HepG2 (cell line): ENCODE data around the gene ELMOD3. TPM values are rescaled to one million over a fixed set of nuclear protein-coding genes. Genes with fewer than 3 reads are reported as not detected.
A peak's percentile ranks its signal among the peaks of the same experiment; 100 is the strongest.

Experiments used
- CBX1 ChIP-seq: IDR thresholded peaks from one replicate; pipeline ENCODE4 v1.6.1; 2016; ENCODE audit warnings: antibody characterized with exemption, low read depth
- DNMT3B ChIP-seq: conservative IDR thresholded peaks from 2 replicates; pipeline ENCODE4 v1.6.1; 2016; ENCODE audit warnings: missing biosample characterization, control low read depth
- FOXO1 ChIP-seq: sonication (generic); formaldehyde crosslinking; IDR thresholded peaks from 2 replicates; pipeline ENCODE4 v1.4.0; 2020; ENCODE audit warnings: missing genetic modification reagents
- GLI4 ChIP-seq: sonication (generic); formaldehyde crosslinking; IDR thresholded peaks from 2 replicates; pipeline ENCODE4 v1.5.1; 2020; ENCODE audit warnings: missing genetic modification reagents, mild to moderate bottlenecking, moderate library complexity, borderline replicate concordance
- HNRNPK ChIP-seq: fragments of 200-400 bp; formaldehyde crosslinking; IDR thresholded peaks from 2 replicates; pipeline ENCODE4 v1.6.1; 2018; ENCODE audit warnings: low read length, low read depth, moderate library complexity, mild to moderate bottlenecking; ENCODE audit not compliant: poor library complexity, severe bottlenecking
- POLR2AphosphoS5 ChIP-seq: IDR thresholded peaks from 2 replicates; pipeline ENCODE4 v1.6.1; 2012; ENCODE audit warnings: low read depth, low read length
- PRMT3 ChIP-seq: sonication (generic); formaldehyde crosslinking; IDR thresholded peaks from 2 replicates; pipeline ENCODE4 v1.8.1; 2022; ENCODE audit warnings: low read depth, mild to moderate bottlenecking, moderate library complexity, missing genetic modification reagents, borderline replicate concordance
- TBX2 ChIP-seq: sonication (generic); formaldehyde crosslinking; IDR thresholded peaks from 2 replicates; pipeline ENCODE4 v1.5.0; 2020; ENCODE audit warnings: missing genetic modification reagents, mild to moderate bottlenecking, borderline replicate concordance
- TOE1 ChIP-seq: sonication (generic); formaldehyde crosslinking; IDR thresholded peaks from 2 replicates; pipeline ENCODE4 v1.4.0; 2020; ENCODE audit warnings: mild to moderate bottlenecking, missing genetic modification reagents
- ZEB1 ChIP-seq: IDR thresholded peaks from 2 replicates; pipeline ENCODE4 v1.6.1; 2012; ENCODE audit warnings: mild to moderate bottlenecking, low read depth, inconsistent platforms; ENCODE audit not compliant: insufficient replicate concordance
- ZMAT3 ChIP-seq: sonication (generic); formaldehyde crosslinking; conservative IDR thresholded peaks from 2 replicates; pipeline ENCODE4 v1.7.0; 2021; ENCODE audit warnings: missing genetic modification reagents
- ZNF101 ChIP-seq: sonication (generic); formaldehyde crosslinking; IDR thresholded peaks from 2 replicates; pipeline ENCODE4 v1.4.0; 2020; ENCODE audit warnings: mild to moderate bottlenecking, low read depth, missing genetic modification reagents, borderline replicate concordance
- ZNF230 ChIP-seq: sonication (generic); formaldehyde crosslinking; IDR thresholded peaks from 2 replicates; pipeline ENCODE4 v1.4.0; 2020; ENCODE audit warnings: mild to moderate bottlenecking, missing genetic modification reagents
- ZNF317 ChIP-seq: sonication (generic); formaldehyde crosslinking; IDR thresholded peaks from 2 replicates; pipeline ENCODE4 v1.5.0; 2020; ENCODE audit warnings: mild to moderate bottlenecking, missing genetic modification reagents
- ZNF383 ChIP-seq: sonication (generic); formaldehyde crosslinking; IDR thresholded peaks from 2 replicates; pipeline ENCODE4 v1.4.0; 2020; ENCODE audit warnings: missing genetic modification reagents, mild to moderate bottlenecking, borderline replicate concordance
- ZNF737 ChIP-seq: sonication (generic); formaldehyde crosslinking; IDR thresholded peaks from 2 replicates; pipeline ENCODE4 v1.5.0; 2020; ENCODE audit warnings: missing genetic modification reagents, mild to moderate bottlenecking, borderline replicate concordance
- ZNF780A ChIP-seq: sonication (generic); formaldehyde crosslinking; IDR thresholded peaks from 2 replicates; pipeline ENCODE4 v1.8.0; 2022; ENCODE audit warnings: mild to moderate bottlenecking, missing genetic modification reagents, moderate library complexity
- ZNF841 ChIP-seq: sonication (generic); formaldehyde crosslinking; IDR thresholded peaks from 2 replicates; pipeline ENCODE4 v1.8.1; 2023; ENCODE audit warnings: missing genetic modification reagents, borderline replicate concordance
- ZZZ3 ChIP-seq: sonication (generic); formaldehyde crosslinking; IDR thresholded peaks from 2 replicates; pipeline ENCODE4 v1.4.0; 2020; ENCODE audit warnings: missing genetic modification reagents, mild to moderate bottlenecking, borderline replicate concordance
- polyA plus RNA-seq, 8 experiments: library from polyadenylated mRNA; depleted of rRNA in 3 of 8; stranded (reverse) in 7 of 8; unstranded in 1 of 8; fragments of >200 nt; fragmentation: Illumina TruSeq in 4 of 8; extraction: Trizol in 4 of 8; gene quantifications; 2 replicates each; pipeline versions ENCODE4 v1.2.1 to v1.2.3, GENCODE V29; 2011 to 2016; ENCODE audit warnings: low read depth in 4 of 8, missing spikeins in 1 of 8, mixed read lengths in 1 of 8; ENCODE audit not compliant: insufficient read depth in 1 of 8
- total RNA-seq, 5 experiments: library from RNA; depleted of rRNA; stranded (reverse); fragments of >200 nt; fragmentation: Illumina TruSeq; extraction: Trizol; gene quantifications; 2 replicates each; pipeline ENCODE4 v1.2.3, GENCODE V29; 2016; ENCODE audit warnings: low read depth in 1 of 5
- TF ChIP-seq, protein P1 (sequence below): sonication (generic); formaldehyde crosslinking; IDR thresholded peaks from 2 replicates; pipeline ENCODE4 v1.4.0; 2020; ENCODE audit warnings: low read depth, missing genetic modification reagents
- TF ChIP-seq, protein P2 (sequence below): sonication (generic); formaldehyde crosslinking; conservative IDR thresholded peaks from 2 replicates; pipeline ENCODE4 v1.8.0; 2022; ENCODE audit warnings: mild to moderate bottlenecking, moderate library complexity, missing genetic modification reagents
- TF ChIP-seq, protein P3 (sequence below): sonication (generic); formaldehyde crosslinking; IDR thresholded peaks from 2 replicates; pipeline ENCODE4 v1.8.0; 2022; ENCODE audit warnings: missing genetic modification reagents, mild to moderate bottlenecking, borderline replicate concordance

ELMOD3 gene
- total and polyA plus RNA-seq, 2 of the 13 experiments (the other 11 are each of a cell fraction or from before 2014, with no cell fraction given): 13.3 to 19.5 TPM

DNA sequence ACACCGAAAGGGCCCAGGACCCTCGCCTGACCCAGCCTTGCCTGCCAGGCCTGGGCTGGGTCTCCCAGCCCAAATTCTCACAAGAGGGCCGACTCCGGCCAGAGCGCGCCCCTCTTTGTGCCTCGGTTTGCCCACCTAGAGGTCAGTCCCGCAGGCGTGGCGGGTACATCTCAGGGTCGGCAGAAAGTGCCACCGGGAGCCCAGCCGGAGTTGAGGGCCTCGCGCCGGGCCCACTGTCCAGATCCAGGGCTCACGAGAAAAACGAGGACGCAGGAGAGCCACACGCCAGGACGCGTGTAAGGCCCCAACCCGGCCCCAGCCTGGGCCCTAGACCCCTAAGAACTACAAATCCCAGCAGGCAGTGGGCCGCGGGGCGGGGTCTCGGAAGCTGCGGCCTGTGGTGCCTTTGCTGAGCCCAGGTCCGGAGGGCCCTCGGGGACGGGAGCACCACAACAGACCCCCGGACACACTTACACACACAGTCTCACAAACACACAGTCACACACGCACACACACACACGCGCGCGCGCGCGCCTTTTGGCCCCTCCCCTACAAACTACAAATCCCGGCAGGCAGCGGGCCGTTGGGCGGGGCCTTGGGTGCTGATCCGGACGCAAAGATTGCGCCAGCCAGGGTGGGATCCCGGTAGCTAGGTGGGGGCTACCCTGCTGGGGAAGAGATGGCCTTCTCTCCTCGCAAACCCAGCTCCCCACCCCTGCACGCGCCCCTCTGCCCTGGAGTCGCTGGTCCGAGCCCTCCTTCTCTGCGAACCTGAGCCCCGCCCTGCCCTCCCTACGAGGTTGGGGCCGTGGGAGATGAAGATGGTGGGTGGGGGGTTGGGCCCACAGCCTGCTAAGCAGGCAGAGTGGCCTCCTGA is 63.8 kb downstream of the ELMOD3 start, which contains the start of gene SH2D6 (continued):
- TF ChIP-seq POLR2AphosphoS5: peak; percentile 74
- 0 out of 2 replicates have a peak, but pooled peaks have one; percentile 51 for TF ChIP-seq ZNF737
- peak; percentile 72; the same call in 1 of the 2 replicates for TF ChIP-seq TBX2
- no peak for TF ChIP-seq TOE1 (CRISPR knock-in tag)
- TF ChIP-seq GLI4: no peak
- TF ChIP-seq HNRNPK: peak; percentile 85
- TF ChIP-seq ZEB1: peak; percentile 51
- no peak; the same call in 1 of the 2 replicates for TF ChIP-seq DNMT3B (CRISPR knock-in tag)
- TF ChIP-seq CBX1: no peak
- 0 out of 2 replicates have a peak, but pooled peaks have one; percentile 67 for TF ChIP-seq PRMT3 (CRISPR knock-in tag)
- TF ChIP-seq ZNF780A: no peak
- TF ChIP-seq ZNF230 (CRISPR knock-in tag): 0 out of 2 replicates have a peak, but pooled peaks have one; percentile 29
- TF ChIP-seq FOXO1 (CRISPR knock-in tag): peak; percentile 7; the same call in 1 of the 2 replicates
- 0 out of 2 replicates have a peak, but pooled peaks have one; percentile 24 for TF ChIP-seq ZNF101
- no peak for TF ChIP-seq ZNF841 (CRISPR knock-in tag)
- no peak for TF ChIP-seq ZNF383 (CRISPR knock-in tag)
- TF ChIP-seq, protein P1, sequence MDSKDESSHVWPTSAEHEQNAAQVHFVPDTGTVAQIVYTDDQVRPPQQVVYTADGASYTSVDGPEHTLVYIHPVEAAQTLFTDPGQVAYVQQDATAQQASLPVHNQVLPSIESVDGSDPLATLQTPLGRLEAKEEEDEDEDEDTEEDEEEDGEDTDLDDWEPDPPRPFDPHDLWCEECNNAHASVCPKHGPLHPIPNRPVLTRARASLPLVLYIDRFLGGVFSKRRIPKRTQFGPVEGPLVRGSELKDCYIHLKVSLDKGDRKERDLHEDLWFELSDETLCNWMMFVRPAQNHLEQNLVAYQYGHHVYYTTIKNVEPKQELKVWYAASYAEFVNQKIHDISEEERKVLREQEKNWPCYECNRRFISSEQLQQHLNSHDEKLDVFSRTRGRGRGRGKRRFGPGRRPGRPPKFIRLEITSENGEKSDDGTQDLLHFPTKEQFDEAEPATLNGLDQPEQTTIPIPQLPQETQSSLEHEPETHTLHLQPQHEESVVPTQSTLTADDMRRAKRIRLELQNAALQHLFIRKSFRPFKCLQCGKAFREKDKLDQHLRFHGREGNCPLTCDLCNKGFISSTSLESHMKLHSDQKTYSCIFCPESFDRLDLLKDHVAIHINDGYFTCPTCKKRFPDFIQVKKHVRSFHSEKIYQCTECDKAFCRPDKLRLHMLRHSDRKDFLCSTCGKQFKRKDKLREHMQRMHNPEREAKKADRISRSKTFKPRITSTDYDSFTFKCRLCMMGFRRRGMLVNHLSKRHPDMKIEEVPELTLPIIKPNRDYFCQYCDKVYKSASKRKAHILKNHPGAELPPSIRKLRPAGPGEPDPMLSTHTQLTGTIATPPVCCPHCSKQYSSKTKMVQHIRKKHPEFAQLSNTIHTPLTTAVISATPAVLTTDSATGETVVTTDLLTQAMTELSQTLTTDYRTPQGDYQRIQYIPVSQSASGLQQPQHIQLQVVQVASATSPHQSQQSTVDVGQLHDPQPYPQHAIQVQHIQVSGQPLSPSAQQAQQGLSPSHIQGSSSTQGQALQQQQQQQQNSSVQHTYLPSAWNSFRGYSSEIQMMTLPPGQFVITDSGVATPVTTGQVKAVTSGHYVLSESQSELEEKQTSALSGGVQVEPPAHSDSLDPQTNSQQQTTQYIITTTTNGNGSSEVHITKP (CRISPR knock-in tag): peak; percentile 64
- no peak for TF ChIP-seq ZNF317
- TF ChIP-seq ZMAT3: peak; percentile 30; the same call in 1 of the 2 replicates
- TF ChIP-seq, protein P2, sequence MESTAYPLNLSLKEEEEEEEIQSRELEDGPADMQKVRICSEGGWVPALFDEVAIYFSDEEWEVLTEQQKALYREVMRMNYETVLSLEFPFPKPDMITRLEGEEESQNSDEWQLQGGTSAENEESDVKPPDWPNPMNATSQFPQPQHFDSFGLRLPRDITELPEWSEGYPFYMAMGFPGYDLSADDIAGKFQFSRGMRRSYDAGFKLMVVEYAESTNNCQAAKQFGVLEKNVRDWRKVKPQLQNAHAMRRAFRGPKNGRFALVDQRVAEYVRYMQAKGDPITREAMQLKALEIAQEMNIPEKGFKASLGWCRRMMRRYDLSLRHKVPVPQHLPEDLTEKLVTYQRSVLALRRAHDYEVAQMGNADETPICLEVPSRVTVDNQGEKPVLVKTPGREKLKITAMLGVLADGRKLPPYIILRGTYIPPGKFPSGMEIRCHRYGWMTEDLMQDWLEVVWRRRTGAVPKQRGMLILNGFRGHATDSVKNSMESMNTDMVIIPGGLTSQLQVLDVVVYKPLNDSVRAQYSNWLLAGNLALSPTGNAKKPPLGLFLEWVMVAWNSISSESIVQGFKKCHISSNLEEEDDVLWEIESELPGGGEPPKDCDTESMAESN: peak; percentile 86; the same call in 1 of the 2 replicates
- TF ChIP-seq, protein P3, sequence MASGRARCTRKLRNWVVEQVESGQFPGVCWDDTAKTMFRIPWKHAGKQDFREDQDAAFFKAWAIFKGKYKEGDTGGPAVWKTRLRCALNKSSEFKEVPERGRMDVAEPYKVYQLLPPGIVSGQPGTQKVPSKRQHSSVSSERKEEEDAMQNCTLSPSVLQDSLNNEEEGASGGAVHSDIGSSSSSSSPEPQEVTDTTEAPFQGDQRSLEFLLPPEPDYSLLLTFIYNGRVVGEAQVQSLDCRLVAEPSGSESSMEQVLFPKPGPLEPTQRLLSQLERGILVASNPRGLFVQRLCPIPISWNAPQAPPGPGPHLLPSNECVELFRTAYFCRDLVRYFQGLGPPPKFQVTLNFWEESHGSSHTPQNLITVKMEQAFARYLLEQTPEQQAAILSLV (CRISPR knock-in tag): peak; percentile 55; the same call in 1 of the 2 replicates
- TF ChIP-seq ZZZ3 (CRISPR knock-in tag): no peak; the same call in 1 of the 2 replicates
